GM12878 (cell line): ENCODE data around the gene ANGPTL4. TPM values are rescaled to one million over a fixed set of nuclear protein-coding genes. Genes with fewer than 3 reads are reported as not detected.

ENCODE experiments used
- ATAC-seq: fragments of 200-7000 bp; cut with Tn5 transposase; 3 replicates; pipeline ENCODE4 v1.9.1; 2020; ENCODE audit warnings: mild to moderate bottlenecking, moderate library complexity
- BruUV-seq: library from RNA; stranded (reverse); fragments of 400-500 nt; replicated peaks from 2 replicates; lab custom pipeline; 2021; lab: Mats Ljungman, UMichigan
- CTCF ChIA-PET: fragments of 300-600 bp; sonication (Branson Sonifier 250); formaldehyde crosslinking; extraction: SDS; loops from one replicate; lab custom pipeline; 2021; ENCODE audit warnings: inconsistent platforms; lab: Yijun Ruan, JAX
- POLR2A ChIA-PET: fragments of 350-600 bp; formaldehyde crosslinking; extraction: SDS; loops from one replicate; lab custom pipeline; 2021; ENCODE audit warnings: inconsistent platforms; lab: Charles Lee
- RAD21 ChIA-PET: fragments of 300-600 bp; sonication (Branson Sonifier 250); formaldehyde crosslinking; loops from one replicate; lab custom pipeline; 2023; ENCODE audit warnings: antibody characterized with exemption; ENCODE audit not compliant: unreplicated experiment; lab: Charles Lee
- SMC1A ChIA-PET: fragments of 300-600 bp; sonication (Branson Sonifier 250); formaldehyde crosslinking; loops from one replicate; lab custom pipeline; 2023; ENCODE audit not compliant: unreplicated experiment, uncharacterized antibody; lab: Charles Lee
- DNase-seq: peaks from one replicate; pipeline ENCODE4 v3.0.0-alpha.2; 2011; ENCODE audit warnings: low read depth, low spot score
- FAIRE-seq: peaks from 3 replicates; lab custom pipeline; 2011; peaks lifted over from hg19 to GRCh38; lab: Jason Lieb, UNC
- H2AFZ ChIP-seq: 2 replicates; pipeline ENCODE4 v1.6.0; 2011; ENCODE audit warnings: low read depth, low read length, control low read depth; ENCODE audit not compliant: control insufficient read depth
- H3K27ac ChIP-seq: 2 replicates; pipeline ENCODE4 v1.5.1; 2011; ENCODE audit warnings: control low read depth; ENCODE audit not compliant: control insufficient read depth, insufficient read depth
- H3K27me3 ChIP-seq, 2 experiments: replicated peaks in 1 of 2; 2 replicates each; pipeline versions ENCODE4 v1.6.0 to v1.6.1; 2011; ENCODE audit warnings: low read length in 1 of 2; ENCODE audit not compliant: control insufficient read depth in 2 of 2, insufficient read depth in 2 of 2
- H3K36me3 ChIP-seq, 2 experiments: 2 replicates each; pipeline ENCODE4 v1.5.1; 2011; ENCODE audit warnings: low read length in 1 of 2; ENCODE audit not compliant: control insufficient read depth in 2 of 2, insufficient read depth in 2 of 2
- H3K4me1 ChIP-seq: 2 replicates; pipeline ENCODE4 v1.6.1; 2011; ENCODE audit warnings: mild to moderate bottlenecking, low read length, moderate library complexity, mixed read lengths; ENCODE audit not compliant: control insufficient read depth, insufficient read depth
- H3K4me2 ChIP-seq: 2 replicates; pipeline ENCODE4 v1.6.0; 2011; ENCODE audit warnings: control low read depth; ENCODE audit not compliant: control insufficient read depth, insufficient read depth
- H3K4me3 ChIP-seq: fragments of 200-600 bp; sonication (generic); 2 replicates; pipeline ENCODE4 v1.5.1; 2016
- H3K79me2 ChIP-seq: 2 replicates; pipeline ENCODE4 v1.6.0; 2011; ENCODE audit warnings: low read length; ENCODE audit not compliant: control insufficient read depth, insufficient read depth
- H3K9ac ChIP-seq: 2 replicates; pipeline ENCODE4 v1.8.0; 2011; ENCODE audit warnings: low read length, control low read depth, mixed read lengths; ENCODE audit not compliant: control insufficient read depth, insufficient read depth
- H3K9me3 ChIP-seq: replicated peaks from 3 replicates; pipeline ENCODE4 v1.5.1; 2011; ENCODE audit warnings: mild to moderate bottlenecking, low read length; ENCODE audit not compliant: control insufficient read depth, insufficient read depth
- H4K20me1 ChIP-seq: 2 replicates; pipeline ENCODE4 v1.6.0; 2011; ENCODE audit not compliant: control insufficient read depth, insufficient read depth
- BCL11A ChIP-seq: IDR thresholded peaks from 2 replicates; pipeline ENCODE4 v1.6.1; 2011; ENCODE audit warnings: low read depth, low read length
- BHLHE40 ChIP-seq, 2 experiments: fragments of 450-650 bp in 1 of 2; IDR thresholded peaks; 2 replicates each; pipeline ENCODE4 v1.6.1; 2011 to 2017; ENCODE audit warnings: low read depth in 2 of 2, borderline replicate concordance in 1 of 2, improper control_type of control experiment in 1 of 2, low read length in 1 of 2, mild to moderate bottlenecking in 1 of 2
- CHD4 ChIP-seq: fragments of 200-600 bp; sonication (generic); IDR thresholded peaks from 2 replicates; pipeline ENCODE4 v1.6.1; 2016; ENCODE audit warnings: mild to moderate bottlenecking
- CREM ChIP-seq: IDR thresholded peaks from 2 replicates; pipeline ENCODE4 v1.6.1; 2014; ENCODE audit warnings: antibody characterized with exemption, low read depth
- EGR1 ChIP-seq, 2 experiments: IDR thresholded peaks; 1 replicate in 1 of 2; 2 replicates in 1 of 2; pipeline ENCODE4 v1.6.1; 2011 to 2012; ENCODE audit warnings: low read depth in 2 of 2, low read length in 2 of 2, borderline replicate concordance in 1 of 2, mild to moderate bottlenecking in 1 of 2, moderate library complexity in 1 of 2
- FOXK2 ChIP-seq: fragments of 450-650 bp; IDR thresholded peaks from 2 replicates; pipeline ENCODE4 v1.6.1; 2017; ENCODE audit warnings: mild to moderate bottlenecking, moderate library complexity
- HSF1 ChIP-seq: fragments of 150-350 bp; IDR thresholded peaks from 2 replicates; pipeline ENCODE4 v1.6.1; 2014; ENCODE audit warnings: mild to moderate bottlenecking, low read depth, low read length
- IKZF2 ChIP-seq, 2 experiments: fragments of 450-650 bp; IDR thresholded peaks; 2 replicates each; pipeline ENCODE4 v1.6.1; 2017; ENCODE audit warnings: mild to moderate bottlenecking in 2 of 2, moderate library complexity in 2 of 2
- NFIC ChIP-seq: IDR thresholded peaks from 2 replicates; pipeline ENCODE4 v1.6.1; 2012; ENCODE audit warnings: low read depth, mild to moderate bottlenecking, inconsistent platforms, low read length, moderate library complexity
- NFYA ChIP-seq: IDR thresholded peaks from 2 replicates; pipeline ENCODE4 v1.6.1; 2011; ENCODE audit warnings: low read depth, mild to moderate bottlenecking, low read length, improper control_type of control experiment, borderline replicate concordance
- NKRF ChIP-seq: fragments of 450-650 bp; conservative IDR thresholded peaks from 2 replicates; pipeline ENCODE4 v1.6.1; 2017; ENCODE audit warnings: mild to moderate bottlenecking, moderate library complexity
- SUPT20H ChIP-seq: IDR thresholded peaks from 2 replicates; pipeline ENCODE4 v1.6.1; 2011; ENCODE audit warnings: low read depth, mild to moderate bottlenecking, low read length, moderate library complexity, borderline replicate concordance; ENCODE audit not compliant: control insufficient read depth
- ZZZ3 ChIP-seq: IDR thresholded peaks from 2 replicates; pipeline ENCODE4 v1.6.1; 2011; ENCODE audit warnings: low read depth; ENCODE audit not compliant: control insufficient read depth, insufficient read length
- WGBS: methylation state at CpG from one replicate; pipeline ENCODE4 v1.1.6; 2016; ENCODE audit warnings: low lambda C conversion rate; ENCODE audit not compliant: insufficient replicate concordance, insufficient coverage; ENCODE audit errors: missing lambda C conversion rate; 5-methylcytosine and 5-hydroxymethylcytosine counted together
- in situ Hi-C: fragments of 300-500 bp; cut with MboI; formaldehyde crosslinking; loops from 9 replicates; pipeline ENCODE4 v1.14.3; 2018; ENCODE audit warnings: mixed read lengths
- intact Hi-C: fragments of 100-400 bp; cut with micrococcal nuclease; formaldehyde crosslinking; loops from one replicate; pipeline ENCODE4 v1.14.2; 2022; ENCODE audit not compliant: unreplicated experiment
- polyA plus RNA-seq, 11 experiments: library from polyadenylated mRNA; depleted of rRNA in 4 of 11; unstranded in 6 of 11; stranded (reverse) in 5 of 11; fragments of >200 nt; fragmentation: Nextera tagmentation in 4 of 11; fragmentation: Illumina TruSeq in 1 of 11; extraction: Ambion mirVana in 4 of 11; extraction: Trizol in 1 of 11; gene quantifications; 1 replicate in 1 of 11; 2 replicates in 10 of 11; pipeline versions ENCODE4 v1.2.1 to v1.2.3, GENCODE V29; 2011 to 2016; ENCODE audit warnings: inconsistent platforms in 2 of 11, missing spikeins in 2 of 11, low read depth in 1 of 11
- total RNA-seq, 4 experiments: library from RNA; depleted of rRNA in 3 of 4; stranded (reverse); fragments of >200 nt in 3 of 4; fragmentation: Illumina TruSeq in 1 of 4; extraction: Trizol in 1 of 4; gene quantifications; 2 replicates each; pipeline versions ENCODE4 v1.2.1 to v1.2.3, GENCODE V29; 2013 to 2021
- TF ChIP-seq, protein P1 (sequence below): IDR thresholded peaks from 2 replicates; pipeline ENCODE4 v1.6.1; 2012; ENCODE audit warnings: low read depth, low read length, improper control_type of control experiment

The ANGPTL4 gene
- total and polyA plus RNA-seq, 10 of the 15 experiments (the other 5 are each of a cell fraction or from before 2014, with no cell fraction given), result 0.45 TPM; not detected in 9

GRCh38 chr19:8316351-8317125, 47.4 kb upstream of the ANGPTL4 start:
- intact Hi-C loops (no loop called here), in situ Hi-C loops (no loop called here)
- no peak overlapping the region for H3K9ac ChIP-seq
- H3K27ac ChIP-seq, result no peak overlapping the region
- ChIA-PET POLR2A (no interaction called here), CTCF (interaction anchor here (1.1 kb wide), 1 partner anchor 47 kb away, joined by 3 read pairs; no protein-coding TSS in a partner anchor), RAD21 (no interaction called here), SMC1A (no interaction called here)
- no peak overlapping the region for H3K4me2 ChIP-seq
- BruUV-seq, result no TSS peak
- peaks cover 19% of the 10 kb centered on the region for H3K79me2 ChIP-seq
- no peaks in the 10 kb centered on the region for H3K27me3 ChIP-seq
- ATAC-seq (no peak), FAIRE-seq (no peak), DNase-seq (no peak)
- 96% methylated on average over 14 of the region's 14 CpGs for WGBS
- H3K9me3 ChIP-seq, result no peaks in the 10 kb centered on the region
- H3K36me3 ChIP-seq, result peaks cover 0 to 3% of the 10 kb centered on the region in 2 experiments; a peak in 3 of 4 replicates
- no peak overlapping the region for H2AFZ ChIP-seq
- H4K20me1 ChIP-seq, result no peaks in the 10 kb centered on the region
- H3K4me1 ChIP-seq, result no peaks in the 10 kb centered on the region; the same call in 1 of the 2 replicates
- no peak overlapping the region for H3K4me3 ChIP-seq
- TF ChIP-seq BCL11A (no peak), NKRF (no peak), EGR1 (IDR thresholded peaks at IDR 0.05; ENCODE audit: borderline replicate concordance in 1 of 2, low read depth in 2 of 2, low read length in 2 of 2) (no peak), FOXK2 (no peak), NFIC (no peak), HSF1 (no peak), ZZZ3 (no peak), SUPT20H (no peak), NFYA (no peak), CREM (no peak), CHD4 (no peak), IKZF2 (IDR thresholded peaks at IDR 0.05) (no peak), BHLHE40 (IDR thresholded peaks at IDR 0.05; ENCODE audit: borderline replicate concordance in 1 of 2, low read depth in 2 of 2, low read length in 1 of 2) (no peak)
- TF ChIP-seq, protein P1, sequence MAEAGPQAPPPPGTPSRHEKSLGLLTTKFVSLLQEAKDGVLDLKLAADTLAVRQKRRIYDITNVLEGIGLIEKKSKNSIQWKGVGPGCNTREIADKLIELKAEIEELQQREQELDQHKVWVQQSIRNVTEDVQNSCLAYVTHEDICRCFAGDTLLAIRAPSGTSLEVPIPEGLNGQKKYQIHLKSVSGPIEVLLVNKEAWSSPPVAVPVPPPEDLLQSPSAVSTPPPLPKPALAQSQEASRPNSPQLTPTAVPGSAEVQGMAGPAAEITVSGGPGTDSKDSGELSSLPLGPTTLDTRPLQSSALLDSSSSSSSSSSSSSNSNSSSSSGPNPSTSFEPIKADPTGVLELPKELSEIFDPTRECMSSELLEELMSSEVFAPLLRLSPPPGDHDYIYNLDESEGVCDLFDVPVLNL, result no peak
